GM23338 (cell line): Measurements from ENCODE around the gene HK1.

Experiments used
- CREB1 ChIP-seq: fragments of 250-450 bp; sonication (Bioruptor Pico); IDR thresholded peaks from 2 replicates; pipeline ENCODE4 v1.5.0; 2020; ENCODE audit warnings: low read depth, mild to moderate bottlenecking, moderate library complexity
- EZH2 ChIP-seq: fragments of 200-600 bp; sonication (generic); IDR thresholded peaks from one replicate; pipeline ENCODE4 v1.8.0; 2017; ENCODE audit warnings: antibody characterized with exemption, mild to moderate bottlenecking, low read depth; ENCODE audit not compliant: unreplicated experiment
- EZH2phosphoT487 ChIP-seq: fragments of 200-600 bp; sonication (generic); IDR thresholded peaks from one replicate; pipeline ENCODE4 v1.8.1; 2018; ENCODE audit warnings: antibody characterized with exemption; ENCODE audit not compliant: unreplicated experiment
- JUNB ChIP-seq: IDR thresholded peaks from one replicate; pipeline ENCODE4 v1.6.1; 2016; ENCODE audit warnings: antibody characterized with exemption; ENCODE audit not compliant: unreplicated experiment
- NANOG ChIP-seq: IDR thresholded peaks from 2 replicates; pipeline ENCODE4 v1.6.1; 2016; ENCODE audit warnings: antibody characterized with exemption, borderline replicate concordance
- POLR2AphosphoS5 ChIP-seq: IDR thresholded peaks from 2 replicates; pipeline ENCODE4 v1.6.1; 2016; ENCODE audit warnings: antibody characterized with exemption, low read depth
- STAT1 ChIP-seq: IDR thresholded peaks from one replicate; pipeline ENCODE4 v1.6.1; 2016; ENCODE audit warnings: antibody characterized with exemption; ENCODE audit not compliant: unreplicated experiment
- ZNF114 ChIP-seq: fragments of 250-450 bp; sonication (Bioruptor Pico); IDR thresholded peaks from 2 replicates; pipeline ENCODE4 v1.5.0; 2020; ENCODE audit warnings: mild to moderate bottlenecking, moderate library complexity
- ZNF331 ChIP-seq: fragments of 250-450 bp; sonication (Bioruptor Pico); IDR thresholded peaks from 2 replicates; pipeline ENCODE4 v1.5.0; 2020; ENCODE audit warnings: low read depth, mild to moderate bottlenecking, moderate library complexity
- TF ChIP-seq, protein P1 (sequence below), 2 experiments: fragments of 200-600 bp in 1 of 2; sonication (generic) in 1 of 2; conservative IDR thresholded peaks; 2 replicates each; pipeline versions ENCODE4 v1.5.1 to v1.6.1; 2016 to 2017; ENCODE audit warnings: antibody characterized with exemption in 2 of 2, low read depth in 2 of 2, mild to moderate bottlenecking in 2 of 2, moderate library complexity in 1 of 2
- TF ChIP-seq, protein P2 (sequence below): IDR thresholded peaks from one replicate; pipeline ENCODE4 v1.6.1; 2018; ENCODE audit warnings: antibody characterized with exemption; ENCODE audit not compliant: unreplicated experiment
- TF ChIP-seq, protein P3 (sequence below): IDR thresholded peaks from 2 replicates; pipeline ENCODE4 v1.6.1; 2016; ENCODE audit warnings: antibody characterized with exemption
- TF ChIP-seq, protein P4 (sequence below): fragments of 250-450 bp; sonication (Bioruptor Pico); IDR thresholded peaks from 2 replicates; pipeline ENCODE4 v1.5.0; 2020; ENCODE audit warnings: mild to moderate bottlenecking, moderate library complexity

DNA sequence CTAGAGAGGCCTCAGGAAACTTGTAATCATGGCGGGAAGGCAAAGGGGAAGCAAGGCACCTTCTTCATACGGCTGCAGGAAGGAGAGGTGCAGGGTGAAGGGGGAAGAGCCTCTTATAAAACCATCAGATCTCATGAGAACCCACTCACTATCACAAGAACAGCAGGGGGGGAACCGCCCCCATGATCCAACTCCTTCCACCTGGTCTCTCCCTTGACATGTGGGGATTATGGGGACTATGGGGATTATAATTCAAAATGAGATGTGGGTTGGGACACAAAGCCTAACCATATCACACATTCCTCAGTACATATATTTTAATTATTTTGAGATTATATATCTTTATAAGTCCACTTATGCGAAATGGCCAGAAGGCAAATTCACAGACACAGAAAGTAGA lies 8.9 kb downstream of the HK1 start:
- TF ChIP-seq, protein P1, sequence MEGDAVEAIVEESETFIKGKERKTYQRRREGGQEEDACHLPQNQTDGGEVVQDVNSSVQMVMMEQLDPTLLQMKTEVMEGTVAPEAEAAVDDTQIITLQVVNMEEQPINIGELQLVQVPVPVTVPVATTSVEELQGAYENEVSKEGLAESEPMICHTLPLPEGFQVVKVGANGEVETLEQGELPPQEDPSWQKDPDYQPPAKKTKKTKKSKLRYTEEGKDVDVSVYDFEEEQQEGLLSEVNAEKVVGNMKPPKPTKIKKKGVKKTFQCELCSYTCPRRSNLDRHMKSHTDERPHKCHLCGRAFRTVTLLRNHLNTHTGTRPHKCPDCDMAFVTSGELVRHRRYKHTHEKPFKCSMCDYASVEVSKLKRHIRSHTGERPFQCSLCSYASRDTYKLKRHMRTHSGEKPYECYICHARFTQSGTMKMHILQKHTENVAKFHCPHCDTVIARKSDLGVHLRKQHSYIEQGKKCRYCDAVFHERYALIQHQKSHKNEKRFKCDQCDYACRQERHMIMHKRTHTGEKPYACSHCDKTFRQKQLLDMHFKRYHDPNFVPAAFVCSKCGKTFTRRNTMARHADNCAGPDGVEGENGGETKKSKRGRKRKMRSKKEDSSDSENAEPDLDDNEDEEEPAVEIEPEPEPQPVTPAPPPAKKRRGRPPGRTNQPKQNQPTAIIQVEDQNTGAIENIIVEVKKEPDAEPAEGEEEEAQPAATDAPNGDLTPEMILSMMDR (conservative IDR thresholded peaks at IDR 0.05; ENCODE audit: low read depth in 2 of 2) = no peak
- no peak for TF ChIP-seq EZH2
- TF ChIP-seq JUNB = no peak
- TF ChIP-seq POLR2AphosphoS5 = no peak
- TF ChIP-seq EZH2phosphoT487 = no peak
- TF ChIP-seq, protein P2, sequence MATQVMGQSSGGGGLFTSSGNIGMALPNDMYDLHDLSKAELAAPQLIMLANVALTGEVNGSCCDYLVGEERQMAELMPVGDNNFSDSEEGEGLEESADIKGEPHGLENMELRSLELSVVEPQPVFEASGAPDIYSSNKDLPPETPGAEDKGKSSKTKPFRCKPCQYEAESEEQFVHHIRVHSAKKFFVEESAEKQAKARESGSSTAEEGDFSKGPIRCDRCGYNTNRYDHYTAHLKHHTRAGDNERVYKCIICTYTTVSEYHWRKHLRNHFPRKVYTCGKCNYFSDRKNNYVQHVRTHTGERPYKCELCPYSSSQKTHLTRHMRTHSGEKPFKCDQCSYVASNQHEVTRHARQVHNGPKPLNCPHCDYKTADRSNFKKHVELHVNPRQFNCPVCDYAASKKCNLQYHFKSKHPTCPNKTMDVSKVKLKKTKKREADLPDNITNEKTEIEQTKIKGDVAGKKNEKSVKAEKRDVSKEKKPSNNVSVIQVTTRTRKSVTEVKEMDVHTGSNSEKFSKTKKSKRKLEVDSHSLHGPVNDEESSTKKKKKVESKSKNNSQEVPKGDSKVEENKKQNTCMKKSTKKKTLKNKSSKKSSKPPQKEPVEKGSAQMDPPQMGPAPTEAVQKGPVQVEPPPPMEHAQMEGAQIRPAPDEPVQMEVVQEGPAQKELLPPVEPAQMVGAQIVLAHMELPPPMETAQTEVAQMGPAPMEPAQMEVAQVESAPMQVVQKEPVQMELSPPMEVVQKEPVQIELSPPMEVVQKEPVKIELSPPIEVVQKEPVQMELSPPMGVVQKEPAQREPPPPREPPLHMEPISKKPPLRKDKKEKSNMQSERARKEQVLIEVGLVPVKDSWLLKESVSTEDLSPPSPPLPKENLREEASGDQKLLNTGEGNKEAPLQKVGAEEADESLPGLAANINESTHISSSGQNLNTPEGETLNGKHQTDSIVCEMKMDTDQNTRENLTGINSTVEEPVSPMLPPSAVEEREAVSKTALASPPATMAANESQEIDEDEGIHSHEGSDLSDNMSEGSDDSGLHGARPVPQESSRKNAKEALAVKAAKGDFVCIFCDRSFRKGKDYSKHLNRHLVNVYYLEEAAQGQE = no peak
- TF ChIP-seq ZNF331 = no peak
- TF ChIP-seq CREB1 (CRISPR knock-in tag) = no peak
- TF ChIP-seq, protein P3, sequence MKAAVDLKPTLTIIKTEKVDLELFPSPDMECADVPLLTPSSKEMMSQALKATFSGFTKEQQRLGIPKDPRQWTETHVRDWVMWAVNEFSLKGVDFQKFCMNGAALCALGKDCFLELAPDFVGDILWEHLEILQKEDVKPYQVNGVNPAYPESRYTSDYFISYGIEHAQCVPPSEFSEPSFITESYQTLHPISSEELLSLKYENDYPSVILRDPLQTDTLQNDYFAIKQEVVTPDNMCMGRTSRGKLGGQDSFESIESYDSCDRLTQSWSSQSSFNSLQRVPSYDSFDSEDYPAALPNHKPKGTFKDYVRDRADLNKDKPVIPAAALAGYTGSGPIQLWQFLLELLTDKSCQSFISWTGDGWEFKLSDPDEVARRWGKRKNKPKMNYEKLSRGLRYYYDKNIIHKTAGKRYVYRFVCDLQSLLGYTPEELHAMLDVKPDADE = no peak
- TF ChIP-seq, protein P4, sequence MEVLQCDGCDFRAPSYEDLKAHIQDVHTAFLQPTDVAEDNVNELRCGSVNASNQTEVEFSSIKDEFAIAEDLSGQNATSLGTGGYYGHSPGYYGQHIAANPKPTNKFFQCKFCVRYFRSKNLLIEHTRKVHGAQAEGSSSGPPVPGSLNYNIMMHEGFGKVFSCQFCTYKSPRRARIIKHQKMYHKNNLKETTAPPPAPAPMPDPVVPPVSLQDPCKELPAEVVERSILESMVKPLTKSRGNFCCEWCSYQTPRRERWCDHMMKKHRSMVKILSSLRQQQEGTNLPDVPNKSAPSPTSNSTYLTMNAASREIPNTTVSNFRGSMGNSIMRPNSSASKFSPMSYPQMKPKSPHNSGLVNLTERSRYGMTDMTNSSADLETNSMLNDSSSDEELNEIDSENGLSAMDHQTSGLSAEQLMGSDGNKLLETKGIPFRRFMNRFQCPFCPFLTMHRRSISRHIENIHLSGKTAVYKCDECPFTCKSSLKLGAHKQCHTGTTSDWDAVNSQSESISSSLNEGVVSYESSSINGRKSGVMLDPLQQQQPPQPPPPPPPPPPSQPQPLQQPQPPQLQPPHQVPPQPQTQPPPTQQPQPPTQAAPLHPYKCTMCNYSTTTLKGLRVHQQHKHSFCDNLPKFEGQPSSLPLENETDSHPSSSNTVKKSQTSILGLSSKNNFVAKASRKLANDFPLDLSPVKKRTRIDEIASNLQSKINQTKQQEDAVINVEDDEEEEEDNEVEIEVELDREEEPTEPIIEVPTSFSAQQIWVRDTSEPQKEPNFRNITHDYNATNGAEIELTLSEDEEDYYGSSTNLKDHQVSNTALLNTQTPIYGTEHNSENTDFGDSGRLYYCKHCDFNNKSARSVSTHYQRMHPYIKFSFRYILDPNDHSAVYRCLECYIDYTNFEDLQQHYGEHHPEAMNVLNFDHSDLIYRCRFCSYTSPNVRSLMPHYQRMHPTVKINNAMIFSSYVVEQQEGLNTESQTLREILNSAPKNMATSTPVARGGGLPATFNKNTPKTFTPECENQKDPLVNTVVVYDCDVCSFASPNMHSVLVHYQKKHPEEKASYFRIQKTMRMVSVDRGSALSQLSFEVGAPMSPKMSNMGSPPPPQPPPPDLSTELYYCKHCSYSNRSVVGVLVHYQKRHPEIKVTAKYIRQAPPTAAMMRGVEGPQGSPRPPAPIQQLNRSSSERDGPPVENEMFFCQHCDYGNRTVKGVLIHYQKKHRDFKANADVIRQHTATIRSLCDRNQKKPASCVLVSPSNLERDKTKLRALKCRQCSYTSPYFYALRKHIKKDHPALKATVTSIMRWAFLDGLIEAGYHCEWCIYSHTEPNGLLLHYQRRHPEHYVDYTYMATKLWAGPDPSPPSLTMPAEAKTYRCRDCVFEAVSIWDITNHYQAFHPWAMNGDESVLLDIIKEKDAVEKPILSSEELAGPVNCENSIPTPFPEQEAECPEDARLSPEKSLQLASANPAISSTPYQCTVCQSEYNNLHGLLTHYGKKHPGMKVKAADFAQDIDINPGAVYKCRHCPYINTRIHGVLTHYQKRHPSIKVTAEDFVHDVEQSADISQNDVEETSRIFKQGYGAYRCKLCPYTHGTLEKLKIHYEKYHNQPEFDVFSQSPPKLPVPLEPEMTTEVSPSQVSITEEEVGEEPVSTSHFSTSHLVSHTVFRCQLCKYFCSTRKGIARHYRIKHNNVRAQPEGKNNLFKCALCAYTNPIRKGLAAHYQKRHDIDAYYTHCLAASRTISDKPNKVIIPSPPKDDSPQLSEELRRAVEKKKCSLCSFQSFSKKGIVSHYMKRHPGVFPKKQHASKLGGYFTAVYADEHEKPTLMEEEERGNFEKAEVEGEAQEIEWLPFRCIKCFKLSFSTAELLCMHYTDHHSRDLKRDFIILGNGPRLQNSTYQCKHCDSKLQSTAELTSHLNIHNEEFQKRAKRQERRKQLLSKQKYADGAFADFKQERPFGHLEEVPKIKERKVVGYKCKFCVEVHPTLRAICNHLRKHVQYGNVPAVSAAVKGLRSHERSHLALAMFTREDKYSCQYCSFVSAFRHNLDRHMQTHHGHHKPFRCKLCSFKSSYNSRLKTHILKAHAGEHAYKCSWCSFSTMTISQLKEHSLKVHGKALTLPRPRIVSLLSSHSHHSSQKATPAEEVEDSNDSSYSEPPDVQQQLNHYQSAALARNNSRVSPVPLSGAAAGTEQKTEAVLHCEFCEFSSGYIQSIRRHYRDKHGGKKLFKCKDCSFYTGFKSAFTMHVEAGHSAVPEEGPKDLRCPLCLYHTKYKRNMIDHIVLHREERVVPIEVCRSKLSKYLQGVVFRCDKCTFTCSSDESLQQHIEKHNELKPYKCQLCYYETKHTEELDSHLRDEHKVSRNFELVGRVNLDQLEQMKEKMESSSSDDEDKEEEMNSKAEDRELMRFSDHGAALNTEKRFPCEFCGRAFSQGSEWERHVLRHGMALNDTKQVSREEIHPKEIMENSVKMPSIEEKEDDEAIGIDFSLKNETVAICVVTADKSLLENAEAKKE (CRISPR knock-in tag) = no peak
- no peak for TF ChIP-seq NANOG
- no peak for TF ChIP-seq ZNF114 (CRISPR knock-in tag)
- no peak for TF ChIP-seq STAT1
